ENCODE data around the gene MAPK10. TPM values are rescaled to one million over a fixed set of nuclear protein-coding genes. Genes with fewer than 3 reads are reported as not detected.
"Not testable (repeated sequence)": the region's sequence is repeated elsewhere in the genome, so short reads cannot be mapped to it uniquely, and the experiment has no call there.

The MAPK10 gene
- total RNA-seq, 1 experiment from 2014 or later: 5.2 TPM

- POLR2A ChIA-PET: no interaction called here
- TF ChIP-seq ESRRA (CRISPR knock-in tag; IDR thresholded peaks at IDR 0.05; ENCODE audit: borderline replicate concordance) (no peak), ETV6 (CRISPR knock-in tag; IDR thresholded peaks at IDR 0.05) (no peak), ELF4 (CRISPR knock-in tag; IDR thresholded peaks at IDR 0.05; ENCODE audit: low read depth) (no peak), CREB1 (CRISPR knock-in tag; IDR thresholded peaks at IDR 0.05) (no peak), ZNF671 (CRISPR knock-in tag; IDR thresholded peaks at IDR 0.05) (no peak), CREM (CRISPR knock-in tag; IDR thresholded peaks at IDR 0.05) (no peak), ZSCAN18 (CRISPR knock-in tag; IDR thresholded peaks at IDR 0.05) (no peak), CTCF (IDR thresholded peaks at IDR 0.05) (no peak), HMGXB4 (CRISPR knock-in tag; IDR thresholded peaks at IDR 0.05) (no peak), NR1H2 (CRISPR knock-in tag; IDR thresholded peaks at IDR 0.05) (no peak), GABPB1 (CRISPR knock-in tag; IDR thresholded peaks at IDR 0.05) (no peak)
- Mint-ChIP-seq H3K27ac (no peak overlapping the region), H3K9me3 (peaks cover 8% of the 10 kb centered on the region), H3K27me3 (ENCODE audit: low read depth) (no peaks in the 10 kb centered on the region), H3K36me3 (no peaks in the 10 kb centered on the region), H3K4me3 (no peak overlapping the region), H3K4me1 (0 out of 2 replicates have a peak, but pooled peaks cover 3% of the 10 kb centered on the region)
- no peak for DNase-seq (ENCODE audit: low spot score)
- ATAC-seq: no peak
- CTCF ChIA-PET: interaction anchor here (1.8 kb wide), 1 partner anchor 609 kb away, joined by 4 read pairs; no protein-coding TSS in a partner anchor
Observed at GRCh38 chr4:86026720-86027119, 333.1 kb downstream of the MAPK10 start.

- ATAC-seq; H3K4me3 Mint-ChIP-seq; DNase-seq (ENCODE audit: low spot score); H3K27me3 Mint-ChIP-seq (ENCODE audit: low read depth); H3K4me1 Mint-ChIP-seq; POLR2A ChIA-PET; H3K36me3 Mint-ChIP-seq; H3K27ac Mint-ChIP-seq; CTCF ChIA-PET: not testable (repeated sequence)
- H3K9me3 Mint-ChIP-seq: peaks cover 16% of the 10 kb centered on the region
Observed at GRCh38 chr4:86021671-86022070, 338.2 kb downstream of the MAPK10 start.

- POLR2A ChIA-PET: no interaction called here
- Mint-ChIP-seq H3K36me3 (no peaks in the 10 kb centered on the region), H3K4me1 (peaks cover 6% of the 10 kb centered on the region), H3K27ac (no peak overlapping the region), H3K27me3 (ENCODE audit: low read depth) (no peaks in the 10 kb centered on the region), H3K4me3 (no peak overlapping the region), H3K9me3 (peaks cover 16% of the 10 kb centered on the region)
- ATAC-seq (no peak), DNase-seq (ENCODE audit: low spot score) (no peak)
- CTCF ChIA-PET: no interaction called here
- no peak for TF ChIP-seq MAX (CRISPR knock-in tag; IDR thresholded peaks at IDR 0.05)
- no peak for TF ChIP-seq CBFB (CRISPR knock-in tag; IDR thresholded peaks at IDR 0.05; ENCODE audit: low read depth)
- TF ChIP-seq CREM (CRISPR knock-in tag; IDR thresholded peaks at IDR 0.05): no peak
- no peak for TF ChIP-seq ZSCAN18 (CRISPR knock-in tag; IDR thresholded peaks at IDR 0.05)
- TF ChIP-seq FOXK1 (CRISPR knock-in tag; IDR thresholded peaks at IDR 0.05): no peak
- no peak for TF ChIP-seq STAT6 (CRISPR knock-in tag; conservative IDR thresholded peaks at IDR 0.05; ENCODE audit: low read depth)
- TF ChIP-seq NR2C2 (CRISPR knock-in tag; IDR thresholded peaks at IDR 0.05): no peak
Observed at GRCh38 chr4:86019906-86020305, 339.9 kb downstream of the MAPK10 start.

Data from WTC11 (cell line).